Upper lobe of left lung (tissue), 4 donors: Measurements from ENCODE around the gene ZSCAN25.

Experiments
- POLR2A ChIP-seq, 4 donors: fragments of 450-650 bp; IDR thresholded peaks; one replicate each; pipeline ENCODE4 v1.5.1; 2016 to 2017; ENCODE audit warnings: antibody characterized with exemption in 4 of 4, mild to moderate bottlenecking in 2 of 4
- TF ChIP-seq, protein P1 (sequence below), 6 experiments: fragments of 450-650 bp in 4 of 6; fragments of 200-600 bp in 2 of 6; sonication (generic) in 2 of 6; IDR thresholded peaks; one replicate each; pipeline ENCODE4 v1.5.1; 2016 to 2019; ENCODE audit warnings: antibody characterized with exemption in 6 of 6

DNA sequence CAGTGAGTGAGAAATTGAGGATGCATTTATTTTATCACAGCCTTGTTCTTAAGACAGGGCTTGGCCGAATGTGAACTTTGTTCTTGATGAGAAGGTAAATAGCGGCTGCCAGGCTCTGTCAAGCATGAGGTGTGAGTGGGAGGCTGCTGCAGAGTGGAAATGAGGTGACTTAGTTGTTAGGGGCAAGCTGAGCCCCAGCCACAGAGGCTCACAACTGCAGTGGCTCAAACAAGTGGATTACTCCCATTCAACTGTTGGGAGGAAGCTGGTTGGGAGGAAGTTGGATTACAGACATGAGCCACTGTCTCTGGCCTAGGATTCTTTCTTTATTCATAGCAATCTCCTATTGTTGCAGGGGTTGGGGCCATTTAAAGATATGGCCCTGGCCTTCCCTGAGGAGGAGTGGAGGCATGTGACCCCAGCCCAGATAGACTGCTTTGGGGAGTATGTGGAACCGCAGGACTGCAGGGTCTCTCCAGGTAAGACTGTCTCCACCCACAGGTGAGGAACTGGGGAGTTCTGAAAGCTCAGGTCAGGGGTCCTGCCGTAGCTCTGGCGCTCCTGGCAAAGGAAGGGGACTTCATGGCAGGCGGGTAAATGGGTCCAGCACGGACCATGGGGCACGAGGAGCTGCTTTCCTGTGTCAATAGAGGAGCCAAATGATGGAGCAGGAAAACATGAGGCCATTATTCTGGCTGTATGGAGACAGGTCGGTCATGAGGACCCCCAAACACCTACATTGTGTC, 7.1 kb downstream of the ZSCAN25 start:
- TF ChIP-seq, protein P1, sequence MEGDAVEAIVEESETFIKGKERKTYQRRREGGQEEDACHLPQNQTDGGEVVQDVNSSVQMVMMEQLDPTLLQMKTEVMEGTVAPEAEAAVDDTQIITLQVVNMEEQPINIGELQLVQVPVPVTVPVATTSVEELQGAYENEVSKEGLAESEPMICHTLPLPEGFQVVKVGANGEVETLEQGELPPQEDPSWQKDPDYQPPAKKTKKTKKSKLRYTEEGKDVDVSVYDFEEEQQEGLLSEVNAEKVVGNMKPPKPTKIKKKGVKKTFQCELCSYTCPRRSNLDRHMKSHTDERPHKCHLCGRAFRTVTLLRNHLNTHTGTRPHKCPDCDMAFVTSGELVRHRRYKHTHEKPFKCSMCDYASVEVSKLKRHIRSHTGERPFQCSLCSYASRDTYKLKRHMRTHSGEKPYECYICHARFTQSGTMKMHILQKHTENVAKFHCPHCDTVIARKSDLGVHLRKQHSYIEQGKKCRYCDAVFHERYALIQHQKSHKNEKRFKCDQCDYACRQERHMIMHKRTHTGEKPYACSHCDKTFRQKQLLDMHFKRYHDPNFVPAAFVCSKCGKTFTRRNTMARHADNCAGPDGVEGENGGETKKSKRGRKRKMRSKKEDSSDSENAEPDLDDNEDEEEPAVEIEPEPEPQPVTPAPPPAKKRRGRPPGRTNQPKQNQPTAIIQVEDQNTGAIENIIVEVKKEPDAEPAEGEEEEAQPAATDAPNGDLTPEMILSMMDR (IDR thresholded peaks at IDR 0.05): no peak
- no peak for TF ChIP-seq POLR2A (IDR thresholded peaks at IDR 0.05)
